HEK293 (cell line): ENCODE measurements around the gene TBPL1.

Source experiments
- CTCF ChIA-PET: fragments of 350-600 bp; formaldehyde crosslinking; extraction: SDS; loops from one replicate; lab custom pipeline; 2021; ENCODE audit warnings: antibody characterized with exemption; lab: Yijun Ruan, JAX
- POLR2A ChIA-PET: fragments of 300-600 bp; formaldehyde crosslinking; extraction: SDS; loops from one replicate; lab custom pipeline; 2020; ENCODE audit warnings: antibody characterized with exemption, inconsistent platforms; lab: Yijun Ruan, JAX
- H3K27ac ChIP-seq: fragments of 200-500 bp; sonication (Bioruptor generic); 2 replicates; pipeline ENCODE4 v1.5.1; 2014; ENCODE audit warnings: low read depth, low read length, control low read depth, inconsistent platforms; ENCODE audit errors: extremely low read depth
- H3K36me3 ChIP-seq, 2 experiments: fragments of 200-500 bp in 1 of 2; sonication (Bioruptor generic) in 1 of 2; 1 replicate in 1 of 2; 2 replicates in 1 of 2; pipeline ENCODE4 v1.5.1; 2014 to 2017; ENCODE audit warnings: inconsistent platforms in 2 of 2, low read length in 2 of 2; ENCODE audit not compliant: control insufficient read depth in 2 of 2, insufficient read depth in 1 of 2
- H3K4me1 ChIP-seq: fragments of 200-500 bp; sonication (Bioruptor generic); 2 replicates; pipeline ENCODE4 v1.5.1; 2014; ENCODE audit warnings: mild to moderate bottlenecking, low read length, inconsistent platforms; ENCODE audit not compliant: control insufficient read depth, insufficient read depth
- H3K4me3 ChIP-seq: 2 replicates; pipeline ENCODE4 v1.5.1; 2011; ENCODE audit warnings: low read depth, mild to moderate bottlenecking, control low read depth, low read length, moderate library complexity
- H3K9me3 ChIP-seq: fragments of 200-500 bp; sonication (Bioruptor generic); 2 replicates; pipeline ENCODE4 v1.5.1; 2014; ENCODE audit warnings: low read depth, low read length, inconsistent platforms; ENCODE audit not compliant: control insufficient read depth, insufficient read depth
- BCL11B ChIP-seq: fragments of 450-650 bp; formaldehyde crosslinking; IDR thresholded peaks from 2 replicates; pipeline ENCODE4 v1.5.1; 2016; ENCODE audit warnings: low read depth, missing biosample characterization, missing genetic modification characterization
- GLIS2 ChIP-seq: fragments of 450-650 bp; formaldehyde crosslinking; IDR thresholded peaks from 2 replicates; pipeline ENCODE4 v1.5.1; 2016; ENCODE audit warnings: missing biosample characterization, missing genetic modification characterization
- HIC1 ChIP-seq: fragments of 450-650 bp; formaldehyde crosslinking; IDR thresholded peaks from 2 replicates; pipeline ENCODE4 v1.5.1; 2016; ENCODE audit warnings: missing biosample characterization, missing genetic modification characterization
- PRDM6 ChIP-seq: fragments of 450-650 bp; formaldehyde crosslinking; IDR thresholded peaks from 2 replicates; pipeline ENCODE4 v1.5.1; 2017; ENCODE audit warnings: missing biosample characterization, missing genetic modification characterization
- ZBTB11 ChIP-seq: fragments of 450-650 bp; formaldehyde crosslinking; conservative IDR thresholded peaks from 2 replicates; pipeline ENCODE4 v1.5.1; 2016; ENCODE audit warnings: low read depth, missing biosample characterization, missing genetic modification characterization
- ZBTB26 ChIP-seq: fragments of 450-650 bp; formaldehyde crosslinking; optimal IDR thresholded peaks from 2 replicates; pipeline ENCODE3; 2016; ENCODE audit warnings: missing biosample characterization, mild to moderate bottlenecking, missing genetic modification characterization
- ZBTB7A ChIP-seq: fragments of 450-650 bp; formaldehyde crosslinking; IDR thresholded peaks from 2 replicates; pipeline ENCODE4 v1.5.1; 2016; ENCODE audit warnings: low read depth, missing biosample characterization, missing genetic modification characterization
- ZNF157 ChIP-seq: fragments of 450-650 bp; formaldehyde crosslinking; IDR thresholded peaks from 2 replicates; pipeline ENCODE4 v1.5.1; 2016; ENCODE audit warnings: missing biosample characterization, missing genetic modification characterization
- ZNF174 ChIP-seq: fragments of 450-650 bp; formaldehyde crosslinking; IDR thresholded peaks from 2 replicates; pipeline ENCODE4 v1.5.0; 2017; ENCODE audit warnings: missing biosample characterization, mild to moderate bottlenecking, missing genetic modification characterization
- ZNF266 ChIP-seq: fragments of 450-650 bp; formaldehyde crosslinking; IDR thresholded peaks from 2 replicates; pipeline ENCODE4 v1.5.1; 2016; ENCODE audit warnings: missing biosample characterization, missing genetic modification characterization, low read depth
- ZNF274 ChIP-seq, 2 experiments: fragments of 200-500 bp in 1 of 2; fragments of 450-650 bp in 1 of 2; sonication (Bioruptor generic) in 1 of 2; formaldehyde crosslinking in 1 of 2; IDR thresholded peaks; 2 replicates each; pipeline versions ENCODE4 v1.5.1 to v1.6.1; 2014 to 2016; ENCODE audit warnings: borderline replicate concordance in 1 of 2, inconsistent platforms in 1 of 2, low read length in 1 of 2, missing biosample characterization in 1 of 2, missing genetic modification characterization in 1 of 2
- ZNF362 ChIP-seq: fragments of 450-650 bp; formaldehyde crosslinking; IDR thresholded peaks from 2 replicates; pipeline ENCODE4 v1.5.1; 2016; ENCODE audit warnings: missing biosample characterization, missing genetic modification characterization
- ZNF391 ChIP-seq: fragments of 450-650 bp; formaldehyde crosslinking; IDR thresholded peaks from 2 replicates; pipeline ENCODE4 v1.5.1; 2016; ENCODE audit warnings: low read depth, missing biosample characterization, missing genetic modification characterization, borderline replicate concordance
- ZNF571 ChIP-seq: fragments of 450-650 bp; formaldehyde crosslinking; IDR thresholded peaks from 2 replicates; pipeline ENCODE4 v1.5.0; 2017; ENCODE audit warnings: missing biosample characterization, missing genetic modification characterization

TBPL1 gene

GRCh38 chr6:133969921-133970295 is 16.9 kb downstream of the TBPL1 start:
- H3K4me1 ChIP-seq, result peaks cover 25% of the 10 kb centered on the region
- TF ChIP-seq ZBTB26 (tag by site-specific recombination), result no peak
- TF ChIP-seq ZNF571 (tag by site-specific recombination), result no peak
- TF ChIP-seq ZNF362 (tag by site-specific recombination), result no peak
- TF ChIP-seq ZNF174 (tag by site-specific recombination), result no peak
- no peak for TF ChIP-seq ZNF266
- TF ChIP-seq ZNF391 (tag by site-specific recombination), result no peak
- TF ChIP-seq ZBTB11 (tag by site-specific recombination), result no peak
- TF ChIP-seq ZBTB7A (tag by site-specific recombination), result no peak
- no peak for TF ChIP-seq GLIS2 (tag by site-specific recombination)
- TF ChIP-seq ZNF274 (IDR thresholded peaks at IDR 0.05; ENCODE audit: low read length), result no peak
- TF ChIP-seq ZNF274 (tag by site-specific recombination; IDR thresholded peaks at IDR 0.05; ENCODE audit: borderline replicate concordance), result no peak
- no peak for TF ChIP-seq BCL11B
- no peak for TF ChIP-seq HIC1
- TF ChIP-seq, all 188 proteins: peak for 0
- H3K27ac ChIP-seq, result no peak overlapping the region
- no peaks in the 10 kb centered on the region for H3K36me3 ChIP-seq
- ChIA-PET CTCF (interaction anchor here (0.6 to 4.4 kb wide), 11 partner anchors 16 to 501 kb away, joined by 3 to 39 read pairs (median 4); no protein-coding TSS in a partner anchor), POLR2A (no interaction called here)
- H3K9me3 ChIP-seq, result no peaks in the 10 kb centered on the region
- no peak overlapping the region for H3K4me3 ChIP-seq

- POLR2A ChIA-PET, result no interaction called here
- TF ChIP-seq PRDM6 (tag by site-specific recombination) (peak; percentile 76), ZNF157 (tag by site-specific recombination) (no peak)
- no peaks in the 10 kb centered on the region for H3K9me3 ChIP-seq
- no peak overlapping the region for H3K27ac ChIP-seq
- no peaks in the 10 kb centered on the region for H3K36me3 ChIP-seq
- no peak overlapping the region for H3K4me3 ChIP-seq
- H3K4me1 ChIP-seq, result peaks cover 20% of the 10 kb centered on the region
- CTCF ChIA-PET, result interaction anchor here (1.2 to 4.4 kb wide), 4 partner anchors 10 to 125 kb away, joined by 5 to 39 read pairs (median 24); no protein-coding TSS in a partner anchor
Measured at GRCh38 chr6:133971861-133972260, 18.8 kb downstream of the TBPL1 start.
